BJ (cell line): ENCODE results near the gene ABHD8. TPM values are rescaled to one million over a fixed set of nuclear protein-coding genes. Genes with fewer than 3 reads are reported as not detected.
"Not testable (repeated sequence)": the region's sequence is repeated elsewhere in the genome, so short reads cannot be mapped to it uniquely, and the experiment has no call there.

Source experiments
- CTCF ChIA-PET: fragments of 350-600 bp; formaldehyde crosslinking; extraction: SDS; loops from one replicate; lab custom pipeline; 2021; ENCODE audit warnings: antibody characterized with exemption, inconsistent platforms; lab: Yijun Ruan, JAX
- POLR2A ChIA-PET: fragments of 300-600 bp; sonication (Branson Sonifier 250); formaldehyde crosslinking; extraction: SDS; loops from one replicate; lab custom pipeline; 2021; ENCODE audit warnings: antibody characterized with exemption; lab: Charles Lee
- DNase-seq: peaks from one replicate; pipeline ENCODE4 v3.0.0-alpha.2; 2011; ENCODE audit warnings: low read depth
- H3K27me3 ChIP-seq: 2 replicates; pipeline ENCODE4 v1.6.0; 2011; ENCODE audit warnings: low read length; ENCODE audit not compliant: control insufficient read depth, insufficient read depth
- H3K36me3 ChIP-seq: 2 replicates; pipeline ENCODE4 v1.5.1; 2011; ENCODE audit warnings: low read length; ENCODE audit not compliant: control insufficient read depth, insufficient read depth
- H3K4me3 ChIP-seq: 2 replicates; pipeline ENCODE4 v1.5.1; 2011; ENCODE audit warnings: low read depth, mild to moderate bottlenecking, control low read depth, low read length
- polyA plus RNA-seq: library from polyadenylated mRNA; depleted of rRNA; stranded (reverse); fragments of >200 nt; gene quantifications from 2 replicates; pipeline ENCODE4 v1.2.3, GENCODE V29; 2011
- TF ChIP-seq, protein P1 (sequence below): IDR thresholded peaks from 2 replicates; pipeline ENCODE4 v1.5.1; 2011; ENCODE audit warnings: low read depth, mild to moderate bottlenecking, control low read depth, inconsistent platforms, low read length, moderate library complexity; ENCODE audit not compliant: insufficient read depth

ABHD8 gene
- polyA plus RNA-seq, 1 experiment = 11.0 TPM

DNA sequence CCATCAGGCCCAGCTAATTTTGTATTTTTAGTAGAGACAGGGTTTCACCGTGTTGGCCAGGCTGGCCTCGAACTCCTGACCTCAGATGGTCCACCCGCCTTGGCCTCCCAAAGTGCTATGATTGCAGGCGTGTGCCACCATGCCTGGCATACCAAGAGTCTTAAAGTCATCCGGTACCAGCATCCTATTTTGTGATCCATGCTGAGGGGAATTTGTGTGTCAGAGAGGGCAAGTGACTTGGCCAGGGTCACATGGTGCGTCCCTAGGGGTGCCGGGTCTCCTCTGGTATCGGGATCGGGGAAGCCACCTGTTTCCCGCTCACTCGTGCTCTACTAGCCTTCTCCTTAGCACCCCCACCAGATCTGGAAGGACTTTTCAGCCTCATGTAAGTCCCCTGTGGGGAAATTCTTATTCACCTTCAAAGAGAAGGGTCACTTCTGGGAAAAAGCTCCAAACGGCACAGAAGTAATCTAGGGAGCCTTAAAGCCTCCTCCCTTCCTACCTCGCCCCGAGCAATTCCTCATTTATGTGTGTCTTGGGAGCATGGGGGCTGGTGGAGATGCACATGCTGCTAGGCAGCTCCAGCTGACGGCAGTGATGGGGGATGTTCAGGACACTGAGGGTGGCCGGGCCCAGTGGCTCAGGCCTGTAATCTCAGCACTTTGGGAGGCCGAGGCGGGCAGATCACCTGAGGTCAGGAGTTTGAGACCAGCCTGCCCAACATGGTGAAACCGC, 27.6 kb downstream of the ABHD8 start:
- TF ChIP-seq, protein P1, sequence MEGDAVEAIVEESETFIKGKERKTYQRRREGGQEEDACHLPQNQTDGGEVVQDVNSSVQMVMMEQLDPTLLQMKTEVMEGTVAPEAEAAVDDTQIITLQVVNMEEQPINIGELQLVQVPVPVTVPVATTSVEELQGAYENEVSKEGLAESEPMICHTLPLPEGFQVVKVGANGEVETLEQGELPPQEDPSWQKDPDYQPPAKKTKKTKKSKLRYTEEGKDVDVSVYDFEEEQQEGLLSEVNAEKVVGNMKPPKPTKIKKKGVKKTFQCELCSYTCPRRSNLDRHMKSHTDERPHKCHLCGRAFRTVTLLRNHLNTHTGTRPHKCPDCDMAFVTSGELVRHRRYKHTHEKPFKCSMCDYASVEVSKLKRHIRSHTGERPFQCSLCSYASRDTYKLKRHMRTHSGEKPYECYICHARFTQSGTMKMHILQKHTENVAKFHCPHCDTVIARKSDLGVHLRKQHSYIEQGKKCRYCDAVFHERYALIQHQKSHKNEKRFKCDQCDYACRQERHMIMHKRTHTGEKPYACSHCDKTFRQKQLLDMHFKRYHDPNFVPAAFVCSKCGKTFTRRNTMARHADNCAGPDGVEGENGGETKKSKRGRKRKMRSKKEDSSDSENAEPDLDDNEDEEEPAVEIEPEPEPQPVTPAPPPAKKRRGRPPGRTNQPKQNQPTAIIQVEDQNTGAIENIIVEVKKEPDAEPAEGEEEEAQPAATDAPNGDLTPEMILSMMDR = no peak
- CTCF ChIA-PET = interaction anchor here (0.6 kb wide), 1 partner anchor 178 kb away, joined by 3 read pairs; no protein-coding TSS in a partner anchor
- DNase-seq = no peak
- H3K27me3 ChIP-seq = no peaks in the 10 kb centered on the region
- POLR2A ChIA-PET = no interaction called here
- H3K4me3 ChIP-seq = no peak overlapping the region
- peaks cover 23% of the 10 kb centered on the region for H3K36me3 ChIP-seq

DNA sequence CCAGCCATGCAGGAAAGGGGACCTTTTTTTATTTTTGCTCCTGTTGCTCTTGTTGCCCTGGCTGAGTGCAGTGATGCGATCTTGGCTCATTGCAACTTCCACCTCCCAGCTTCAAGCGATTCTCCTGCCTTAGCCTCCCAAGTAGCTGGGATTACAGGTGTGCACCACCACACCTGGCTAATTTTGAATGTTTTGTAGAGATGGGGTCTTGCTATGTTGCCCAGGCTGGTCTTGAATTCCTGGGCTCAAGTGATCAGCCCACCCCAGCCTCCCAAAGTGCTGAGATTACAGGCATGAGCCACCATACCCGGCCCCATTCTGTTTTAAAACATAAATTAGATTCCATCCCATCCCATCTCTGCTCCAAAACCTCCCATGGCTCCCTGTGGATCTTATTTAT, 28.3 kb downstream of the ABHD8 start:
- H3K36me3 ChIP-seq = peaks cover 23% of the 10 kb centered on the region
- H3K4me3 ChIP-seq, POLR2A ChIA-PET, DNase-seq, H3K27me3 ChIP-seq: not testable (repeated sequence)
- CTCF ChIA-PET = interaction anchor here (1.8 kb wide), 1 partner anchor 9 kb away, joined by 8 read pairs; no protein-coding TSS in a partner anchor

- Histone ChIP-seq H3K4me3 (no peak overlapping the region), H3K36me3 (peaks cover 12% of the 10 kb centered on the region), H3K27me3 (no peaks in the 10 kb centered on the region)
- TF ChIP-seq, protein P1 = no peak
- POLR2A ChIA-PET = no interaction called here
- no peak for DNase-seq
- CTCF ChIA-PET = interaction anchor here (2.2 kb wide), 1 partner anchor 14 kb away, joined by 5 read pairs; no protein-coding TSS in a partner anchor
Observed at GRCh38 chr19:17268754-17269153, 34.5 kb downstream of the ABHD8 start.

GRCh38 chr19:17266975-17267788, 36.0 kb downstream of the ABHD8 start, which contains the start of gene BABAM1:
Gene BABAM1 (plus strand): TSS chr19:17267443. CDS start chr19:17268807, 1,364 bp downstream.
- peak; percentile 99 for DNase-seq
- ChIA-PET CTCF (interaction anchor here (0.6 to 2.2 kb wide), 5 partner anchors 15 to 80 kb away, joined by 3 to 5 read pairs (median 3); partner anchors contain the start of gene MRPL34), POLR2A (interaction anchor here (0.6 to 0.7 kb wide), 3 partner anchors 42 to 210 kb away, joined by 3 to 4 read pairs (median 3); partner anchors contain the start of genes DDA1 and USE1)
- H3K36me3 ChIP-seq = peaks cover 9% of the 10 kb centered on the region
- H3K4me3 ChIP-seq = peak within 1 kb of the TSS; percentile 80
- H3K27me3 ChIP-seq = no peaks in the 10 kb centered on the region
- TF ChIP-seq, protein P1 = no peak

DNA sequence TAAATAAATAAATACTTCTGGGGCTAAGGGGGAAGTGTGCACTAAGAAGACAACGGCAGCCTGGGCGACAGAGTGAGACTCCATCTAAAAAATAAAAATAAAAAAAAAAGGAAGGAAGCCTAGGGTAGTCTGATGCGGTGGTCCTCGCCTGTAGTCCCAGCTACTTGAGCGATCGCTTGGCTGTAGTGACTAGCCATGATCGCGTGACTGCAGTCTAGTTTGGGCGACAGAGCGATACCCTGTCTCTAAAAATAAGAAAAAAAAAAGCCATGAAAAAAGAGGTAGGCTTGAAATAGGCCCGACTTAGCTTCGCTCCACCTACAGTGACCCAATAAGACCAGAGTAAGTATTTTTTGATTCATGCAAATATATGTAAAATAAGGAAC, 36.6 kb downstream of the ABHD8 start:
- POLR2A ChIA-PET = interaction anchor here (0.6 to 0.7 kb wide), 3 partner anchors 42 to 209 kb away, joined by 3 to 4 read pairs (median 3); partner anchors contain the start of genes DDA1 and USE1
- no peaks in the 10 kb centered on the region for H3K27me3 ChIP-seq
- CTCF ChIA-PET = interaction anchor here (0.6 to 2.2 kb wide), 5 partner anchors 16 to 79 kb away, joined by 3 to 5 read pairs (median 3); partner anchors contain the start of gene MRPL34
- peaks cover 8% of the 10 kb centered on the region for H3K36me3 ChIP-seq
- no peak for DNase-seq
- TF ChIP-seq, protein P1 = no peak
- H3K4me3 ChIP-seq = no peak overlapping the region
